ENCODE measurements around the gene ADAM12.

Gene ADAM12

DNA sequence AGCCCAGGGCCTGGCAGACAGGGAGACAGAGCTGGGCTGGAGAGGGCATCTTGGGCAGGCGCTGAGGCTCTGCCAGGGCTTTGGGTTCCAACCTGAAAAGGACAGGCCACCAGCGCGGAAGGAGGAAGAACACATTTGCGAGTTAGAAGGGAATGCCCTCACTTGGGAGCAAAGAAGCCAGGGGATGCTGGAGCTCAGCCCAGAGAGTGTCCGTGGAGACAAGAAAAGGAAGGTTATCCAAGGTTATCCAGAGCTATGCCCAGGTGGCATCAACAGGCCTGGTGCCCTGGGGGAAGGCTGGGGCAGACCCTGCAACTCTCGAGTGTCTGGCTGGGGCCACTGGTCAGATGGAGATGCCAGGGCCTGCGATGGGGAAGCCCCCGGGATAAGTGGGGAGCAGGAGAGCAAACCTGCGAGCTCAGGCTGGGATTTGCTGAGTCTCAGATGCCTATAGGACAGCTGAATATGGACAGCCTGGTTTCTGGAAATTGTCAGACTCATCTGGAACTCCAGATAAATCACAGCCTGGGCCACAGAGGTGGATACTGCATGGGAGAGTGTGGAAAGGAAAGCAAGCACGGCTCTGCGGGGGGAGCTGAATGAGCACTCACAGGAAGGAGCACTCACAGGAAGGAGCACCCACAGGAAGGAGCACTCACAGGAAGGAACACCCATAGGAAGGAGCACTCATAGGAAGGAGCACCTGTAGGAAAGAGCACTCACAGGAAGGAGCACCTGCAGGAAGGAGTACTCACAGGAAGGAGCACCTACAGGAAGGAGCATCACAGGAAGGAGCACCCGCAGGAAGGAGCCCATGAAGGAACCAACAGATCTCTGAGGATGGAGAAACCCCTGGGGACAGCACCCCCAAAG lies 152.1 kb downstream of the ADAM12 start:
- no peak overlapping the region for H3K4me3 ChIP-seq (ENCODE audit: control insufficient read depth, low read depth, low read length)
- TF ChIP-seq CTCF (IDR thresholded peaks at IDR 0.05; ENCODE audit: control insufficient read depth, insufficient read depth, low read depth, low read length, missing control alignments) = no peak
- DNase-seq (ENCODE audit: low read depth) = no peak

GRCh38 chr10:126235091-126235978 lies 152.9 kb downstream of the ADAM12 start:
- TF ChIP-seq CTCF (IDR thresholded peaks at IDR 0.05; ENCODE audit: control insufficient read depth, insufficient read depth, low read depth, low read length, missing control alignments) = no peak
- H3K4me3 ChIP-seq (ENCODE audit: control insufficient read depth, low read depth, low read length) = no peak overlapping the region
- DNase-seq (ENCODE audit: low read depth) = no peak

DNA sequence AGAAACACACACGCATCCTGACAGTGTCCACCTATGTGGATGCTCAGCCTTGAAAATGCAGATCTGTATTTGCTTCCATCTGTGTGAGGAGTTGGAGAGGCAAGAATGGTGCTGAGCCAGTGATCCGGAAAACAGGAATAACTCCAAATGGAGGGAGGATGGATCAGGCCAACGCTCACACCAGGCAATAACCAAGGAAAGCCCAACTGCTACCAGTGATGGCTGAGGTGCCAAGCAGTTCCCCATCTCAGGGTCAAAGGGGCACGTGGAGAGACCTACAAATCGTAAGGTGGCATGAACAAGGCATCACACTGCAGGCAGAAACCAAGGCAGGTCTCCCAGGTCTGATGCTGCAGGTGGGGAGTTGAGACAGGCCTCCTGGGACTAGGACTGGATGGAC lies 153.6 kb downstream of the ADAM12 start:
- TF ChIP-seq CTCF (IDR thresholded peaks at IDR 0.05; ENCODE audit: control insufficient read depth, insufficient read depth, low read depth, low read length, missing control alignments) = no peak
- no peak for DNase-seq (ENCODE audit: low read depth)
- H3K4me3 ChIP-seq (ENCODE audit: control insufficient read depth, low read depth, low read length) = no peak overlapping the region

GRCh38 chr10:126233182-126234148 lies 154.8 kb downstream of the ADAM12 start:
- H3K4me3 ChIP-seq (ENCODE audit: control insufficient read depth, low read depth, low read length) = no peak overlapping the region
- no peak for TF ChIP-seq CTCF (IDR thresholded peaks at IDR 0.05; ENCODE audit: control insufficient read depth, insufficient read depth, low read depth, low read length, missing control alignments)
- no peak for DNase-seq (ENCODE audit: low read depth)

DNA sequence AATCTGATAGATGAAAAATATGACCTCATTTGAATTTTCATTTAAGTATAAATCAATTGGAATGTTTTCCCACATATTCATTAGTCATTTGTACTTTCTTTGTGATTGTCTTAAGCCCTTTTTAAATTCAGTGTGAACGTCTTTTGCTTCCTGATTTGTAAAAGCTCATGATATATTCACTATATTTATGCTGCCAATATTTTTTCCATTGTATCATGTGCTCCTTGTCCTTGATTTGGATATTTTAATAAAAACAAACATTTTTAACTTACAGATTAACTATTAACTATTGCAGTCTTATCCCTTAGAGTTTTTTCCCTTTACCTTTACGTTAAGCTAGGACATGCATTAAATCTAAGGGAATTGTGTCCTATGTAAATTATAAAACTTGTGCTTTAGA lies 157.7 kb downstream of the ADAM12 start:
- no peak for DNase-seq (ENCODE audit: low read depth)
- TF ChIP-seq CTCF (IDR thresholded peaks at IDR 0.05; ENCODE audit: control insufficient read depth, insufficient read depth, low read depth, low read length, missing control alignments) = no peak
- H3K4me3 ChIP-seq (ENCODE audit: control insufficient read depth, low read depth, low read length) = no peak overlapping the region

GRCh38 chr10:126229686-126230085 lies 158.6 kb downstream of the ADAM12 start:
- no peak overlapping the region for H3K4me3 ChIP-seq (ENCODE audit: control insufficient read depth, low read depth, low read length)
- no peak for DNase-seq (ENCODE audit: low read depth)
- TF ChIP-seq CTCF (IDR thresholded peaks at IDR 0.05; ENCODE audit: control insufficient read depth, insufficient read depth, low read depth, low read length, missing control alignments) = no peak
